ENCODE data around the gene CDKN2B-AS1.

CDKN2B-AS1 gene

GRCh38 chr9:22142671-22143070, 148.1 kb downstream of the CDKN2B-AS1 start:
- no peak for DNase-seq (ENCODE audit: low read depth)
- TF ChIP-seq CTCF (IDR thresholded peaks at IDR 0.05; ENCODE audit: low read depth, low read length, missing control alignments), result no peak
- no peak overlapping the region for H3K4me3 ChIP-seq (ENCODE audit: low read depth, low read length)

GRCh38 chr9:22143799-22144625, 149.4 kb downstream of the CDKN2B-AS1 start:
- no peak for DNase-seq (ENCODE audit: low read depth)
- TF ChIP-seq CTCF (IDR thresholded peaks at IDR 0.05; ENCODE audit: low read depth, low read length, missing control alignments), result no peak
- no peak overlapping the region for H3K4me3 ChIP-seq (ENCODE audit: low read depth, low read length)

- no peak for TF ChIP-seq CTCF (IDR thresholded peaks at IDR 0.05; ENCODE audit: low read depth, low read length, missing control alignments)
- no peak for DNase-seq (ENCODE audit: low read depth)
- no peak overlapping the region for H3K4me3 ChIP-seq (ENCODE audit: low read depth, low read length)
Measured at GRCh38 chr9:22146604-22147003, 152.0 kb downstream of the CDKN2B-AS1 start.

GRCh38 chr9:22147813-22148527, 153.4 kb downstream of the CDKN2B-AS1 start:
- DNase-seq (ENCODE audit: low read depth), result no peak
- no peak for TF ChIP-seq CTCF (IDR thresholded peaks at IDR 0.05; ENCODE audit: low read depth, low read length, missing control alignments)
- no peak overlapping the region for H3K4me3 ChIP-seq (ENCODE audit: low read depth, low read length)

- no peak for DNase-seq (ENCODE audit: low read depth)
- no peak for TF ChIP-seq CTCF (IDR thresholded peaks at IDR 0.05; ENCODE audit: low read depth, low read length, missing control alignments)
- H3K4me3 ChIP-seq (ENCODE audit: low read depth, low read length), result no peak overlapping the region
Measured at GRCh38 chr9:22148528-22148875, 153.9 kb downstream of the CDKN2B-AS1 start.

- TF ChIP-seq CTCF (IDR thresholded peaks at IDR 0.05; ENCODE audit: low read depth, low read length, missing control alignments), result no peak
- H3K4me3 ChIP-seq (ENCODE audit: low read depth, low read length), result no peak overlapping the region
- DNase-seq (ENCODE audit: low read depth), result no peak
Measured at GRCh38 chr9:22148876-22149637, 154.5 kb downstream of the CDKN2B-AS1 start.
